ENCODE measurements around the gene LYPD3. TPM values are rescaled to one million over a fixed set of nuclear protein-coding genes. Genes with fewer than 3 reads are reported as not detected.
"Not testable (repeated sequence)": the region's sequence is repeated elsewhere in the genome, so short reads cannot be mapped to it uniquely, and the experiment has no call there.

The LYPD3 gene
- polyA plus RNA-seq (2012; rRNA removed), result 3.4 and 4.2 TPM in 2 replicates
- 2.3 and 2.8 TPM in 2 replicates for polyA plus RNA-seq (2012; cell fraction: cytosol; rRNA removed)
- 5.4 and 7.0 TPM in 2 replicates for polyA plus RNA-seq (2012; cell fraction: nucleus; rRNA removed)

DNA sequence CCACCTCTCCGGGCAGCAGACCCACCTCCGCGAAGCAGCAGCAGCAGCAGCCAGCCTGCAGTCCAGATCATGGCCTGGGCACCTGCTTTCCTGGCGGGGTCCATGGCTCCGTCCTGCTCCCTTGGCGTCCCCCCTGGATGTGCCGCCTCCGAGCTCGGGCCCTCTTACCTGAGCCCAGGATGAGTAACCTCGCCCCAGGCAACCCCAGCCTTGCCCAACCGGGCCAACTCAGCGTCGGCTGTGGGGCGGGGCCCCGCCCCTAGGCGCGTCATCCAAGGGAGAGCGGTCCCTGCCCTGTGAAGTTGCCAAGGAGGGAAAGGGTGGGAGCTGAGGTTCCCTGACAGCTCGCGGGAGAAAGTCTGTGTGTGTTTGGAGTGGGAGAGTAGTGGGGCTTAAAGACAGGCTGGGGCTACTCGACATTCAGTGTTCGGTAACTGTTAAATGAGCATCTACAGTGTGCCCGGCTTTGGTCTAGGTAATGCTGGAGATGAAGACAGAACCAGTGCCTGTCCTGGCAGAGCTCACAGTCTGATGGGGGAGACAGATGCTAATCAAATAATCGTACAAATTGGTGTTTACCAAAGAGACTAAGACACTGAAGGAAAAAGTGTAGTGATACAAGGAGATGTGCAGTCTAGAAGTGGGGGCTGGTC, at the start of gene LYPD3:
LYPD3 (minus strand) TSS at position 141 of the 653 bp plus-strand sequence; CDS start at position 104, 37 bp downstream.
- Histone ChIP-seq H3K9me2 (no peaks in the 10 kb centered on the region), H3K27ac (ENCODE audit: low read depth in 2 of 2, low read length in 1 of 2) (peak within 1 kb of the TSS in 1 of 2 experiments; percentile 61; a peak in 1 of 4 replicates), H4K20me1 (ENCODE audit: insufficient read depth) (no peaks in the 10 kb centered on the region), H3K36me3 (replicated peaks in 1 of 2; ENCODE audit: control insufficient read depth in 1 of 2, insufficient read depth in 2 of 2, low read length in 1 of 2) (no peaks in the 10 kb centered on the region), H3K9ac (peak within 1 kb of the TSS; percentile 21; the same call in 1 of the 2 replicates), H3K79me2 (ENCODE audit: insufficient read depth) (no peaks in the 10 kb centered on the region), H2AFZ (ENCODE audit: low read depth) (peak within 1 kb of the TSS; percentile 97), H3K4me3 (ENCODE audit: low read depth in 2 of 2, low read length in 1 of 2) (peak within 1 kb of the TSS; percentile 65 to 88), H3K27me3 (ENCODE audit: insufficient read depth) (no peaks in the 10 kb centered on the region), H3F3A (replicated peaks; ENCODE audit: insufficient read depth) (peaks cover 8% of the 10 kb centered on the region), H3K4me1 (ENCODE audit: control insufficient read depth in 1 of 2, insufficient read depth in 2 of 2, low read depth in 1 of 2, low read length in 1 of 2) (peaks cover 0 to 10% of the 10 kb centered on the region in 2 experiments; a peak in 1 of 4 replicates), H3K4me2 (peak within 1 kb of the TSS; percentile 90), H3K9me3 (no peaks in the 10 kb centered on the region)
- TF ChIP-seq, protein P1, sequence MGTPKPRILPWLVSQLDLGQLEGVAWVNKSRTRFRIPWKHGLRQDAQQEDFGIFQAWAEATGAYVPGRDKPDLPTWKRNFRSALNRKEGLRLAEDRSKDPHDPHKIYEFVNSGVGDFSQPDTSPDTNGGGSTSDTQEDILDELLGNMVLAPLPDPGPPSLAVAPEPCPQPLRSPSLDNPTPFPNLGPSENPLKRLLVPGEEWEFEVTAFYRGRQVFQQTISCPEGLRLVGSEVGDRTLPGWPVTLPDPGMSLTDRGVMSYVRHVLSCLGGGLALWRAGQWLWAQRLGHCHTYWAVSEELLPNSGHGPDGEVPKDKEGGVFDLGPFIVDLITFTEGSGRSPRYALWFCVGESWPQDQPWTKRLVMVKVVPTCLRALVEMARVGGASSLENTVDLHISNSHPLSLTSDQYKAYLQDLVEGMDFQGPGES (IDR thresholded peaks at IDR 0.05; ENCODE audit: low read depth, low read length), result no peak
- TF ChIP-seq FOXJ3 (CRISPR knock-in tag; IDR thresholded peaks at IDR 0.05) (no peak), RCOR1 (IDR thresholded peaks at IDR 0.05; ENCODE audit: low read length) (no peak), MXI1 (IDR thresholded peaks at IDR 0.05; ENCODE audit: low read depth, low read length) (no peak), CTCF (IDR thresholded peaks at IDR 0.05) (no peak), TCF12 (IDR thresholded peaks at IDR 0.05) (no peak), FOSL2 (IDR thresholded peaks at IDR 0.05; ENCODE audit: borderline replicate concordance, low read depth) (no peak), GABPA (IDR thresholded peaks at IDR 0.05; ENCODE audit: low read depth) (no peak), RAD21 (IDR thresholded peaks at IDR 0.05; ENCODE audit: low read length) (no peak), TAF1 (IDR thresholded peaks at IDR 0.05; ENCODE audit: borderline replicate concordance, low read depth, low read length) (no peak), REST (IDR thresholded peaks at IDR 0.05; ENCODE audit: low read depth, low read length) (no peak), PBX3 (IDR thresholded peaks at IDR 0.05) (no peak), CHD2 (IDR thresholded peaks at IDR 0.05; ENCODE audit: low read length, partially characterized antibody) (no peak), YY1 (IDR thresholded peaks at IDR 0.05; ENCODE audit: low read depth) (no peak)
- TF ChIP-seq, protein P2, sequence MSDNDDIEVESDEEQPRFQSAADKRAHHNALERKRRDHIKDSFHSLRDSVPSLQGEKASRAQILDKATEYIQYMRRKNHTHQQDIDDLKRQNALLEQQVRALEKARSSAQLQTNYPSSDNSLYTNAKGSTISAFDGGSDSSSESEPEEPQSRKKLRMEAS (IDR thresholded peaks at IDR 0.05; ENCODE audit: low read depth), result no peak
- 58% methylated on average over 15 of the region's 24 CpGs for WGBS (ENCODE audit: low lambda C conversion rate)
- DNase-seq, result no peak
- ChIA-PET POLR2A (interaction anchor here (0.7 kb wide), 1 partner anchor 52 kb away, joined by 3 read pairs; no protein-coding TSS in a partner anchor), CTCF (interaction anchor here (0.6 to 3.0 kb wide), 5 partner anchors 9 to 311 kb away, joined by 4 to 16 read pairs (median 10); no protein-coding TSS in a partner anchor)

DNA sequence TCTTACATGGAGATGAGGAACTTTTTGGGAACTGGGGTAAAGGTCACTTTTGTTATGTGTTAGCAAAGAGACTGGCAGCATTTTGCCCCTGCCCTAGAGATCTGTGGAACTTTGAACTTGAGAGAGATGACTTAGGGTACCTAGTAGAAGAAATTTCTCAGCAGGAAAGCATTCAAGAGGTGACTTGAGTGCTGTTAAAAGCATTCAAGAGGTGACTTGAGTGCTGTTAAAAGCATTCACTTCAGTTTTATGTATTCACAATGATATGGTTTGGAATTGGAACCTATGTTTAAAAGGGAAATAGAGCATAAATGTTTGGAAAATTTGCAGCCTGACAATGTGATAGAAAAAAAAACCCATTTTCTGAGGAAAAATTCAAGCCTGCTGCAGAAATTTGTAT, 47.0 kb upstream of the LYPD3 start:
- H3K9me2 ChIP-seq; H3K27me3 ChIP-seq (ENCODE audit: insufficient read depth); H2AFZ ChIP-seq (ENCODE audit: low read depth); H3K9me3 ChIP-seq; H3K9ac ChIP-seq; H3K79me2 ChIP-seq (ENCODE audit: insufficient read depth); H4K20me1 ChIP-seq (ENCODE audit: insufficient read depth); H3F3A ChIP-seq (replicated peaks; ENCODE audit: insufficient read depth); H3K4me3 ChIP-seq (ENCODE audit: low read depth in 2 of 2, low read length in 1 of 2); H3K4me2 ChIP-seq; H3K27ac ChIP-seq (ENCODE audit: low read depth in 2 of 2, low read length in 1 of 2); POLR2A ChIA-PET; H3K4me1 ChIP-seq (ENCODE audit: control insufficient read depth in 1 of 2, insufficient read depth in 2 of 2, low read depth in 1 of 2, low read length in 1 of 2); DNase-seq: not testable (repeated sequence)
- peaks cover 10 to 11% of the 10 kb centered on the region in 2 experiments for H3K36me3 ChIP-seq (replicated peaks in 1 of 2; ENCODE audit: control insufficient read depth in 1 of 2, insufficient read depth in 2 of 2, low read length in 1 of 2)
- CTCF ChIA-PET, result interaction anchor here (24.7 kb wide), 1 partner anchor 73 kb away, joined by 632 read pairs; no protein-coding TSS in a partner anchor

Data from SK-N-SH (cell line).